Panc1 (cell line): ENCODE data around the gene ZNF91. TPM values are rescaled to one million over a fixed set of nuclear protein-coding genes. Genes with fewer than 3 reads are reported as not detected.
"Not testable (repeated sequence)": the region's sequence is repeated elsewhere in the genome, so short reads cannot be mapped to it uniquely, and the experiment has no call there.

Experiments
- ATAC-seq: fragments of 200-7000 bp; cut with Tn5 transposase; 2 replicates; pipeline ENCODE4 v1.9.1; 2020; ENCODE audit warnings: mild to moderate bottlenecking, moderate library complexity
- BruUV-seq: library from RNA; stranded (reverse); fragments of 400-500 nt; replicated peaks from 2 replicates; lab custom pipeline; 2021; lab: Mats Ljungman, UMichigan
- CTCF ChIA-PET: fragments of 300-600 bp; sonication (Branson Sonifier 250); formaldehyde crosslinking; loops from one replicate; lab custom pipeline; 2022; ENCODE audit warnings: antibody characterized with exemption; lab: Charles Lee
- POLR2A ChIA-PET: fragments of 300-600 bp; sonication (Branson Sonifier 250); formaldehyde crosslinking; loops from one replicate; lab custom pipeline; 2022; ENCODE audit warnings: antibody characterized with exemption; lab: Charles Lee
- DNase-seq: peaks from one replicate; pipeline ENCODE4 v3.0.0-alpha.2; 2010; ENCODE audit warnings: low read depth, low spot score
- H3K27ac ChIP-seq: 2 replicates; pipeline ENCODE4 v1.5.1; 2011; ENCODE audit warnings: mild to moderate bottlenecking, low read length, inconsistent platforms
- H3K27me3 ChIP-seq: fragments of 200-500 bp; sonication (Bioruptor generic); 2 replicates; pipeline ENCODE4 v1.6.0; 2014; ENCODE audit warnings: low read length, inconsistent platforms; ENCODE audit not compliant: control insufficient read depth, insufficient read depth
- H3K36me3 ChIP-seq: fragments of 200-500 bp; sonication (Bioruptor generic); 2 replicates; pipeline ENCODE4 v1.5.1; 2014; ENCODE audit warnings: inconsistent platforms, mild to moderate bottlenecking, low read length, moderate library complexity; ENCODE audit not compliant: control insufficient read depth, insufficient read depth
- H3K4me1 ChIP-seq: 2 replicates; pipeline ENCODE4 v1.5.1; 2011; ENCODE audit warnings: inconsistent platforms, mild to moderate bottlenecking, low read length, moderate library complexity; ENCODE audit not compliant: control insufficient read depth, insufficient read depth
- H3K4me3 ChIP-seq, 2 experiments: 2 replicates each; pipeline ENCODE4 v1.5.1; 2011 to 2012; ENCODE audit warnings: low read depth in 2 of 2, low read length in 2 of 2, mild to moderate bottlenecking in 2 of 2, inconsistent platforms in 1 of 2, moderate library complexity in 1 of 2
- H3K9me3 ChIP-seq: fragments of 200-500 bp; sonication (Bioruptor generic); 2 replicates; pipeline ENCODE4 v1.5.1; 2014; ENCODE audit warnings: low read depth, mild to moderate bottlenecking, inconsistent platforms, low read length, moderate library complexity; ENCODE audit not compliant: control insufficient read depth, insufficient read depth
- POLR2AphosphoS5 ChIP-seq: IDR thresholded peaks from 2 replicates; pipeline ENCODE4 v1.6.1; 2012; ENCODE audit warnings: mild to moderate bottlenecking, low read depth, low read length, moderate library complexity
- SIN3A ChIP-seq: IDR thresholded peaks from 2 replicates; pipeline ENCODE4 v1.6.1; 2012; ENCODE audit warnings: low read depth, mild to moderate bottlenecking, low read length, moderate library complexity, borderline replicate concordance; ENCODE audit not compliant: insufficient read depth
- TCF7L2 ChIP-seq: IDR thresholded peaks from 2 replicates; pipeline ENCODE4 v1.6.1; 2011; ENCODE audit warnings: mild to moderate bottlenecking, low read depth, low read length, inconsistent platforms
- in situ Hi-C: cut with HindIII; loops from 2 replicates; pipeline ENCODE4 v1.10.0; 2016; ENCODE audit warnings: low sequenced_read_pairs, low pct_unique_long_range_greater_than_20kb
- intact Hi-C: fragments of 100-400 bp; cut with micrococcal nuclease; formaldehyde crosslinking; loops from one replicate; pipeline ENCODE4 v1.10.0; 2022; ENCODE audit not compliant: unreplicated experiment
- total RNA-seq: library from RNA; stranded (reverse); gene quantifications from one replicate; pipeline ENCODE4 v1.2.1, GENCODE V29; 2021; ENCODE audit not compliant: unreplicated experiment
- TF ChIP-seq, protein P1 (sequence below), 2 experiments: IDR thresholded peaks; 2 replicates each; pipeline ENCODE4 v1.6.1; 2011 to 2012; ENCODE audit warnings: low read depth in 2 of 2, control low read depth in 1 of 2, low read length in 1 of 2, mild to moderate bottlenecking in 1 of 2, moderate library complexity in 1 of 2; ENCODE audit not compliant: insufficient read depth in 1 of 2
- TF ChIP-seq, protein P2 (sequence below): fragments of 450-650 bp; IDR thresholded peaks from 2 replicates; pipeline ENCODE4 v1.5.1; 2017; ENCODE audit warnings: mild to moderate bottlenecking

ZNF91 gene
- total RNA-seq, 1 experiment from 2014 or later = 20.6 TPM

DNA sequence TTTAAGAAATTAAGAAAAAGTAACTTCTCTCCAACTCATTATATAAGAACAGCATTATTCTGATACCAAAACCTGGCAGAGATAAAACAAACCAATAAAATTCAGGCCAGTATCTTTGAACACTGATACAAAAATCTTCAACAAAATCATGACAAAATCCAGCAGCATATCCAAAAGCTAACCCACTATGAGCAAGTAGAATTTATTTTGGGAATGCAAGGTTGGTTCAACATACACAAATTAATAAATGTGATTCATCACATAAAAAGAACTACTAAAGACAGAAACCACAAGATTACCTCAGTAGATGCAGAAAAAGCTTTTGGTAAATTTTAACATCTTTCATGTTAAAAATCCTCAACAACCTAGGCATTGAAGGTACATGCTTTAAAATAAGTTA, 12.3 kb downstream of the ZNF91 start:
- H3K4me1 ChIP-seq = no peaks in the 10 kb centered on the region
- H3K9me3 ChIP-seq = peaks cover 50% of the 10 kb centered on the region
- no TSS peak for BruUV-seq
- no peaks in the 10 kb centered on the region for H3K27me3 ChIP-seq
- H3K36me3 ChIP-seq = no peaks in the 10 kb centered on the region
- ATAC-seq (no peak), DNase-seq (no peak)
- CTCF ChIA-PET = no interaction called here
- POLR2A ChIA-PET = no interaction called here
- H3K4me3 ChIP-seq = no peak overlapping the region
- intact Hi-C loops = no loop called here
- in situ Hi-C loops = no loop called here
- no peak overlapping the region for H3K27ac ChIP-seq
- TF ChIP-seq, protein P1, sequence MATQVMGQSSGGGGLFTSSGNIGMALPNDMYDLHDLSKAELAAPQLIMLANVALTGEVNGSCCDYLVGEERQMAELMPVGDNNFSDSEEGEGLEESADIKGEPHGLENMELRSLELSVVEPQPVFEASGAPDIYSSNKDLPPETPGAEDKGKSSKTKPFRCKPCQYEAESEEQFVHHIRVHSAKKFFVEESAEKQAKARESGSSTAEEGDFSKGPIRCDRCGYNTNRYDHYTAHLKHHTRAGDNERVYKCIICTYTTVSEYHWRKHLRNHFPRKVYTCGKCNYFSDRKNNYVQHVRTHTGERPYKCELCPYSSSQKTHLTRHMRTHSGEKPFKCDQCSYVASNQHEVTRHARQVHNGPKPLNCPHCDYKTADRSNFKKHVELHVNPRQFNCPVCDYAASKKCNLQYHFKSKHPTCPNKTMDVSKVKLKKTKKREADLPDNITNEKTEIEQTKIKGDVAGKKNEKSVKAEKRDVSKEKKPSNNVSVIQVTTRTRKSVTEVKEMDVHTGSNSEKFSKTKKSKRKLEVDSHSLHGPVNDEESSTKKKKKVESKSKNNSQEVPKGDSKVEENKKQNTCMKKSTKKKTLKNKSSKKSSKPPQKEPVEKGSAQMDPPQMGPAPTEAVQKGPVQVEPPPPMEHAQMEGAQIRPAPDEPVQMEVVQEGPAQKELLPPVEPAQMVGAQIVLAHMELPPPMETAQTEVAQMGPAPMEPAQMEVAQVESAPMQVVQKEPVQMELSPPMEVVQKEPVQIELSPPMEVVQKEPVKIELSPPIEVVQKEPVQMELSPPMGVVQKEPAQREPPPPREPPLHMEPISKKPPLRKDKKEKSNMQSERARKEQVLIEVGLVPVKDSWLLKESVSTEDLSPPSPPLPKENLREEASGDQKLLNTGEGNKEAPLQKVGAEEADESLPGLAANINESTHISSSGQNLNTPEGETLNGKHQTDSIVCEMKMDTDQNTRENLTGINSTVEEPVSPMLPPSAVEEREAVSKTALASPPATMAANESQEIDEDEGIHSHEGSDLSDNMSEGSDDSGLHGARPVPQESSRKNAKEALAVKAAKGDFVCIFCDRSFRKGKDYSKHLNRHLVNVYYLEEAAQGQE (IDR thresholded peaks at IDR 0.05; ENCODE audit: insufficient read depth in 1 of 2, low read depth in 2 of 2, low read length in 1 of 2) = no peak
- TF ChIP-seq POLR2AphosphoS5 (no peak), SIN3A (no peak), TCF7L2 (no peak)
- TF ChIP-seq, protein P2, sequence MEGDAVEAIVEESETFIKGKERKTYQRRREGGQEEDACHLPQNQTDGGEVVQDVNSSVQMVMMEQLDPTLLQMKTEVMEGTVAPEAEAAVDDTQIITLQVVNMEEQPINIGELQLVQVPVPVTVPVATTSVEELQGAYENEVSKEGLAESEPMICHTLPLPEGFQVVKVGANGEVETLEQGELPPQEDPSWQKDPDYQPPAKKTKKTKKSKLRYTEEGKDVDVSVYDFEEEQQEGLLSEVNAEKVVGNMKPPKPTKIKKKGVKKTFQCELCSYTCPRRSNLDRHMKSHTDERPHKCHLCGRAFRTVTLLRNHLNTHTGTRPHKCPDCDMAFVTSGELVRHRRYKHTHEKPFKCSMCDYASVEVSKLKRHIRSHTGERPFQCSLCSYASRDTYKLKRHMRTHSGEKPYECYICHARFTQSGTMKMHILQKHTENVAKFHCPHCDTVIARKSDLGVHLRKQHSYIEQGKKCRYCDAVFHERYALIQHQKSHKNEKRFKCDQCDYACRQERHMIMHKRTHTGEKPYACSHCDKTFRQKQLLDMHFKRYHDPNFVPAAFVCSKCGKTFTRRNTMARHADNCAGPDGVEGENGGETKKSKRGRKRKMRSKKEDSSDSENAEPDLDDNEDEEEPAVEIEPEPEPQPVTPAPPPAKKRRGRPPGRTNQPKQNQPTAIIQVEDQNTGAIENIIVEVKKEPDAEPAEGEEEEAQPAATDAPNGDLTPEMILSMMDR = no peak

DNA sequence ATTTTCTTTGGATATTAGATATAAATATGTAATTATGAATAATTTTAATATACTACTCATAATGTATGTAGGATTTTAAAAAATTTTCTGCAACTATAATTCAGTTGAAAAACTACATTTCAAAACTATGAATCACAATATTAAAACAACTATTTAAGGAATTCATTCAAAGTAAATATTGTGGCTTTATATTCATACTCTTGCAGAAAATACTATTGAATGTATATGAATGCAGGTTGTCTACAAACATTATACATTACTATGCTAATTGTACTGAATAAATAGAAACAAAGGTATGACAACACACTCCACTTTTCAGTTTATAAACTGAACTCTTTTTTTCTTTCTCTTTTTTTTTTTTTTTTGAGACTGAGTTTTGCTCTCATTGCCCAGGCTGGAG, 14.2 kb downstream of the ZNF91 start:
- no peaks in the 10 kb centered on the region for H3K4me1 ChIP-seq
- intact Hi-C loops (no loop called here), in situ Hi-C loops (no loop called here)
- H3K27ac ChIP-seq = no peak overlapping the region
- ATAC-seq (no peak), DNase-seq (no peak)
- CTCF ChIA-PET = no interaction called here
- POLR2A ChIA-PET = no interaction called here
- no peaks in the 10 kb centered on the region for H3K36me3 ChIP-seq
- no TSS peak for BruUV-seq
- peaks cover 62% of the 10 kb centered on the region for H3K9me3 ChIP-seq
- no peak overlapping the region for H3K4me3 ChIP-seq
- H3K27me3 ChIP-seq = no peaks in the 10 kb centered on the region
- TF ChIP-seq POLR2AphosphoS5 (no peak), SIN3A (no peak), TCF7L2 (no peak)
- TF ChIP-seq, protein P1 (IDR thresholded peaks at IDR 0.05; ENCODE audit: insufficient read depth in 1 of 2, low read depth in 2 of 2, low read length in 1 of 2) = no peak
- TF ChIP-seq, protein P2 = no peak

DNA sequence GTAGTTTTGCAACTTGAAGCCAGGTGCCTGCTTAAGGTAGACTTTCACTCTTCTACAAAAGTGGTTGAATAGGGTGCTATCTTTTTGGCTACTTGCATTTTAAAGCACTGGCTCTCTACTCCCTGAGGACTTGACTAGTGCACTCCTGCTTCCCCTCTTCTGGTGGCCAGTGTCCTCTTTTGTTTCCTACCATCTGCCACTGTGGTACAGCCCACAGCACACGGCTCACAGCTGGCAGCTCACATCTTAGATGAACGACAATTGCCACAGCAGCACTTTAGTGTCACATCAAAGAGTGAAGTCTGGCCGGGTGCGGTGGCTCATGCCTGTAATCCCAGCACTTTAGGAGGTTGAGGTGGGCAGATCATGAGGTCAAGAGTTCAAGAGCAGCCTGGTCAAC, 15.6 kb downstream of the ZNF91 start:
- intact Hi-C loops, H3K4me1 ChIP-seq, CTCF ChIA-PET, H3K27ac ChIP-seq, DNase-seq, in situ Hi-C loops, ATAC-seq, H3K27me3 ChIP-seq, H3K36me3 ChIP-seq, H3K4me3 ChIP-seq, BruUV-seq, POLR2A ChIA-PET: not testable (repeated sequence)
- H3K9me3 ChIP-seq = peaks cover 57% of the 10 kb centered on the region
